Calu3 (cell line): ENCODE data around the gene AP1S1. TPM values are rescaled to one million over a fixed set of nuclear protein-coding genes. Genes with fewer than 3 reads are reported as not detected.

Experiments
- BruUV-seq: library from RNA; stranded (reverse); fragments of 400-500 nt; replicated peaks from 2 replicates; lab custom pipeline; 2021; lab: Mats Ljungman, UMichigan
- CTCF ChIA-PET: fragments of 300-600 bp; sonication (Branson Sonifier 250); formaldehyde crosslinking; loops from one replicate; lab custom pipeline; 2022; ENCODE audit warnings: antibody characterized with exemption; lab: Charles Lee
- DNase-seq: peaks from one replicate; pipeline ENCODE4 v3.0.0; 2022
- H3K27ac Mint-ChIP-seq: one replicate; pipeline ENCODE4 v1.8.0; 2022; ENCODE audit warnings: mixed read lengths; ENCODE audit not compliant: unreplicated experiment
- H3K27me3 Mint-ChIP-seq: one replicate; pipeline ENCODE4 v1.8.0; 2022; ENCODE audit warnings: mixed read lengths; ENCODE audit not compliant: unreplicated experiment
- H3K36me3 Mint-ChIP-seq: one replicate; pipeline ENCODE4 v1.8.0; 2022; ENCODE audit warnings: mild to moderate bottlenecking, moderate library complexity, mixed read lengths; ENCODE audit not compliant: insufficient read depth, unreplicated experiment
- H3K4me1 Mint-ChIP-seq: one replicate; pipeline ENCODE4 v1.8.0; 2022; ENCODE audit warnings: mild to moderate bottlenecking, low read depth, mixed read lengths; ENCODE audit not compliant: unreplicated experiment
- H3K4me3 Mint-ChIP-seq: one replicate; pipeline ENCODE4 v1.8.0; 2022; ENCODE audit warnings: mild to moderate bottlenecking, low read depth, moderate library complexity, mixed read lengths; ENCODE audit not compliant: unreplicated experiment
- H3K9me3 Mint-ChIP-seq: one replicate; pipeline ENCODE4 v1.8.0; 2022; ENCODE audit warnings: low read depth, mixed read lengths; ENCODE audit not compliant: unreplicated experiment
- CTCF ChIP-seq: fragments of 200-600 bp; IDR thresholded peaks from one replicate; pipeline ENCODE4 v1.8.0; 2022; ENCODE audit warnings: antibody characterized with exemption; ENCODE audit not compliant: unreplicated experiment
- intact Hi-C: fragments of 100-400 bp; cut with micrococcal nuclease; formaldehyde crosslinking; loops from one replicate; pipeline ENCODE4 v1.10.0; 2022; ENCODE audit not compliant: unreplicated experiment
- total RNA-seq: library from RNA; stranded (reverse); gene quantifications from 2 replicates; pipeline ENCODE4 v1.2.3, GENCODE V29; 2022

The AP1S1 gene
- total RNA-seq, 1 experiment from 2014 or later, result 45.6 TPM

- CTCF ChIA-PET, result interaction anchor here (0.6 to 1.4 kb wide), 2 partner anchors 27 to 36 kb away, joined by 3 to 5 read pairs; no protein-coding TSS in a partner anchor
- peaks cover 29% of the 10 kb centered on the region for H3K36me3 Mint-ChIP-seq
- no peak for DNase-seq
- peaks cover 42% of the 10 kb centered on the region for H3K4me1 Mint-ChIP-seq
- H3K27me3 Mint-ChIP-seq, result peaks cover 100% of the 10 kb centered on the region
- no TSS peak for BruUV-seq
- no peak overlapping the region for H3K27ac Mint-ChIP-seq
- no peak for TF ChIP-seq CTCF
- H3K4me3 Mint-ChIP-seq, result no peak overlapping the region
- H3K9me3 Mint-ChIP-seq, result no peaks in the 10 kb centered on the region
- intact Hi-C loops, result no loop called here
Measured at GRCh38 chr7:101170617-101171441, 16.6 kb downstream of the AP1S1 start.

GRCh38 chr7:101171442-101171837 is 17.2 kb downstream of the AP1S1 start:
- H3K9me3 Mint-ChIP-seq, result no peaks in the 10 kb centered on the region
- intact Hi-C loops, result no loop called here
- no peak overlapping the region for H3K4me3 Mint-ChIP-seq
- H3K27me3 Mint-ChIP-seq, result peaks cover 100% of the 10 kb centered on the region
- H3K4me1 Mint-ChIP-seq, result peaks cover 37% of the 10 kb centered on the region
- no peak overlapping the region for H3K27ac Mint-ChIP-seq
- no peak for DNase-seq
- no peak for TF ChIP-seq CTCF
- CTCF ChIA-PET, result no interaction called here
- BruUV-seq, result no TSS peak
- peaks cover 26% of the 10 kb centered on the region for H3K36me3 Mint-ChIP-seq

GRCh38 chr7:101172005-101172853 is 18.0 kb downstream of the AP1S1 start:
- H3K27ac Mint-ChIP-seq, result no peak overlapping the region
- DNase-seq, result no peak
- peaks cover 20% of the 10 kb centered on the region for H3K36me3 Mint-ChIP-seq
- H3K9me3 Mint-ChIP-seq, result no peaks in the 10 kb centered on the region
- CTCF ChIA-PET, result interaction anchor here (1.5 kb wide), 1 partner anchor 20 kb away, joined by 5 read pairs; no protein-coding TSS in a partner anchor
- TF ChIP-seq CTCF, result no peak
- H3K4me1 Mint-ChIP-seq, result peaks cover 33% of the 10 kb centered on the region
- BruUV-seq, result no TSS peak
- H3K4me3 Mint-ChIP-seq, result peak overlapping the region; percentile 61
- intact Hi-C loops, result no loop called here
- H3K27me3 Mint-ChIP-seq, result peaks cover 100% of the 10 kb centered on the region
